CD4-positive, CD25-positive, alpha-beta regulatory T cell (primary cell): ENCODE measurements around the gene MAN2A1. TPM values are rescaled to one million over a fixed set of nuclear protein-coding genes. Genes with fewer than 3 reads are reported as not detected.

Experiments used
- ATAC-seq, 2 donors: fragments of 150-1000 bp; cut with Tn5 transposase; one replicate each; pipeline ENCODE4 v1.10.0; 2021; ENCODE audit warnings: low read depth in 2 of 2, moderate number of reproducible peaks in 2 of 2, moderate library complexity in 1 of 2
- DNase-seq, 3 donors: peaks; one replicate each; pipeline versions ENCODE4 v3.0.0 to v3.0.0-alpha.2; 2012 to 2022; ENCODE audit warnings: mixed read lengths in 1 of 3
- H3K27ac ChIP-seq: one replicate; pipeline ENCODE4 v1.7.0; 2013; ENCODE audit warnings: mild to moderate bottlenecking, low read length; ENCODE audit not compliant: insufficient read depth, poor library complexity, severe bottlenecking
- H3K27me3 ChIP-seq: one replicate; pipeline ENCODE4 v1.7.0; 2013; ENCODE audit warnings: low read length; ENCODE audit not compliant: control insufficient read depth, insufficient read depth
- H3K36me3 ChIP-seq: one replicate; pipeline ENCODE4 v1.7.0; 2013; ENCODE audit warnings: mild to moderate bottlenecking, low read length, moderate library complexity; ENCODE audit not compliant: control insufficient read depth, insufficient read depth
- H3K4me1 ChIP-seq: 2 replicates; pipeline ENCODE4 v1.7.0; 2013; ENCODE audit warnings: mild to moderate bottlenecking, low read length; ENCODE audit not compliant: insufficient read depth, control insufficient read depth, poor library complexity, severe bottlenecking
- H3K4me3 ChIP-seq: one replicate; pipeline ENCODE4 v1.7.0; 2013; ENCODE audit warnings: low read depth, mild to moderate bottlenecking, low read length, moderate library complexity
- H3K9me3 ChIP-seq, 2 experiments: 1 replicate in 1 of 2; 2 replicates in 1 of 2; pipeline ENCODE4 v1.7.0; 2013; ENCODE audit warnings: low read length in 2 of 2, mild to moderate bottlenecking in 1 of 2, moderate library complexity in 1 of 2; ENCODE audit not compliant: control insufficient read depth in 2 of 2
- H3K27ac Mint-ChIP-seq, 3 donors: one replicate each; pipeline ENCODE4 v1.8.0; 2020 to 2022; ENCODE audit warnings: mild to moderate bottlenecking in 3 of 3, mixed read lengths in 3 of 3, moderate library complexity in 2 of 3
- H3K27me3 Mint-ChIP-seq: one replicate; pipeline ENCODE4 v1.8.0; 2022; ENCODE audit warnings: mild to moderate bottlenecking, mixed read lengths
- H3K36me3 Mint-ChIP-seq: one replicate; pipeline ENCODE4 v1.8.0; 2020; ENCODE audit warnings: mixed read lengths
- H3K4me1 Mint-ChIP-seq, 4 donors: one replicate each; pipeline ENCODE4 v1.8.0; 2020 to 2022; ENCODE audit warnings: mixed read lengths in 4 of 4, mild to moderate bottlenecking in 1 of 4
- H3K4me3 Mint-ChIP-seq, 4 donors: one replicate each; pipeline ENCODE4 v1.8.0; 2020 to 2022; ENCODE audit warnings: mild to moderate bottlenecking in 4 of 4, mixed read lengths in 4 of 4, moderate library complexity in 3 of 4
- H3K9me3 Mint-ChIP-seq, 7 donors: one replicate each; pipeline ENCODE4 v1.8.0; 2020 to 2022; ENCODE audit warnings: mixed read lengths in 7 of 7, mild to moderate bottlenecking in 3 of 7, moderate library complexity in 2 of 7
- polyA plus RNA-seq, 4 donors: library from polyadenylated mRNA; unstranded; fragments of 300-500 nt; fragmentation: Illumina TruSeq; gene quantifications; one replicate each; pipeline ENCODE4 v1.2.3, GENCODE V29; 2021
- total RNA-seq: library from RNA; stranded (reverse); gene quantifications from one replicate; pipeline ENCODE4 v1.2.3, GENCODE V29; 2022

MAN2A1 gene
- total and polyA plus RNA-seq, 5 donors from 2014 or later: 20.7 to 71.5 (median 21.3) TPM

- Histone ChIP-seq H3K27ac (no peak overlapping the region), H3K4me1 (no peaks in the 10 kb centered on the region), H3K4me3 (no peak overlapping the region), H3K27me3 (no peaks in the 10 kb centered on the region), H3K36me3 (no peaks in the 10 kb centered on the region), H3K9me3 (no peaks in the 10 kb centered on the region)
- H3K4me3 Mint-ChIP-seq: no peak overlapping the region
- DNase-seq: no peak
- peak overlapping the region in 1 of 3 donors; percentile 67 for H3K27ac Mint-ChIP-seq
- H3K36me3 Mint-ChIP-seq: peaks cover 4% of the 10 kb centered on the region
- peaks cover 0 to 15% (median 4%) of the 10 kb centered on the region in 4 donors for H3K4me1 Mint-ChIP-seq
- ATAC-seq: no peak
- peaks cover 0 to 5% (median 0%) of the 10 kb centered on the region in 7 donors for H3K9me3 Mint-ChIP-seq
- H3K27me3 Mint-ChIP-seq: peaks cover 5% of the 10 kb centered on the region
These were observed 186.5 kb downstream of the MAN2A1 start for GRCh38 chr5:109876030-109876725.

- no peak for DNase-seq
- Histone ChIP-seq H3K27me3 (no peaks in the 10 kb centered on the region), H3K4me3 (no peak overlapping the region), H3K36me3 (no peaks in the 10 kb centered on the region), H3K9me3 (no peaks in the 10 kb centered on the region), H3K27ac (no peak overlapping the region), H3K4me1 (no peaks in the 10 kb centered on the region)
- no peak overlapping the region for H3K27ac Mint-ChIP-seq
- peaks cover 0 to 17% (median 4%) of the 10 kb centered on the region in 4 donors for H3K4me1 Mint-ChIP-seq
- no peak for ATAC-seq
- H3K9me3 Mint-ChIP-seq: peaks cover 0 to 5% (median 0%) of the 10 kb centered on the region in 7 donors
- no peaks in the 10 kb centered on the region for H3K36me3 Mint-ChIP-seq
- no peak overlapping the region for H3K4me3 Mint-ChIP-seq
- H3K27me3 Mint-ChIP-seq: peaks cover 5% of the 10 kb centered on the region
These were observed 187.4 kb downstream of the MAN2A1 start for GRCh38 chr5:109876941-109877669.

- Histone ChIP-seq H3K4me3 (no peak overlapping the region), H3K36me3 (no peaks in the 10 kb centered on the region), H3K4me1 (no peaks in the 10 kb centered on the region), H3K9me3 (no peaks in the 10 kb centered on the region), H3K27ac (no peak overlapping the region), H3K27me3 (no peaks in the 10 kb centered on the region)
- no peak for ATAC-seq
- Mint-ChIP-seq H3K4me3 (no peak overlapping the region), H3K27me3 (peaks cover 5% of the 10 kb centered on the region), H3K27ac (no peak overlapping the region), H3K9me3 (peaks cover 0 to 2% (median 0%) of the 10 kb centered on the region in 7 donors), H3K36me3 (no peaks in the 10 kb centered on the region), H3K4me1 (peaks cover 0 to 23% (median 7%) of the 10 kb centered on the region in 4 donors)
- DNase-seq: no peak
These were observed 187.9 kb downstream of the MAN2A1 start for GRCh38 chr5:109877670-109878045.

GRCh38 chr5:109878887-109879286 lies 189.2 kb downstream of the MAN2A1 start:
- H3K9me3 Mint-ChIP-seq: peaks cover 0 to 1% (median 0%) of the 10 kb centered on the region in 7 donors
- peaks cover 5% of the 10 kb centered on the region for H3K27me3 Mint-ChIP-seq
- H3K27me3 ChIP-seq: no peaks in the 10 kb centered on the region
- no peaks in the 10 kb centered on the region for H3K9me3 ChIP-seq
- no peaks in the 10 kb centered on the region for H3K36me3 ChIP-seq
- H3K36me3 Mint-ChIP-seq: no peaks in the 10 kb centered on the region
- no peak overlapping the region for H3K4me3 ChIP-seq
- no peak for DNase-seq
- no peaks in the 10 kb centered on the region for H3K4me1 ChIP-seq
- peaks cover 0 to 26% (median 8%) of the 10 kb centered on the region in 4 donors for H3K4me1 Mint-ChIP-seq
- H3K27ac ChIP-seq: no peak overlapping the region
- H3K27ac Mint-ChIP-seq: no peak overlapping the region
- no peak overlapping the region for H3K4me3 Mint-ChIP-seq
- no peak for ATAC-seq

- Histone ChIP-seq H3K4me3 (no peak overlapping the region), H3K9me3 (no peaks in the 10 kb centered on the region), H3K27ac (no peak overlapping the region), H3K4me1 (no peaks in the 10 kb centered on the region), H3K27me3 (no peaks in the 10 kb centered on the region), H3K36me3 (no peaks in the 10 kb centered on the region)
- Mint-ChIP-seq H3K27ac (peak overlapping the region in 2 of 3 donors; percentile 6 to 37), H3K4me1 (peaks cover 0 to 19% (median 6%) of the 10 kb centered on the region in 4 donors), H3K9me3 (peaks cover 0 to 1% (median 0%) of the 10 kb centered on the region in 7 donors), H3K27me3 (peaks cover 4% of the 10 kb centered on the region), H3K36me3 (no peaks in the 10 kb centered on the region), H3K4me3 (no peak overlapping the region)
- ATAC-seq: no peak
- DNase-seq: no peak
These were observed 191.4 kb downstream of the MAN2A1 start for GRCh38 chr5:109880907-109881685.

- no peaks in the 10 kb centered on the region for H3K27me3 Mint-ChIP-seq
- H3K4me1 Mint-ChIP-seq: peaks cover 0 to 16% (median 5%) of the 10 kb centered on the region in 4 donors
- Histone ChIP-seq H3K27me3 (no peaks in the 10 kb centered on the region), H3K4me3 (no peak overlapping the region), H3K36me3 (no peaks in the 10 kb centered on the region), H3K4me1 (no peaks in the 10 kb centered on the region), H3K9me3 (no peaks in the 10 kb centered on the region), H3K27ac (no peak overlapping the region)
- no peaks in the 10 kb centered on the region for H3K36me3 Mint-ChIP-seq
- no peak overlapping the region for H3K4me3 Mint-ChIP-seq
- ATAC-seq (no peak), DNase-seq (no peak)
- H3K9me3 Mint-ChIP-seq: peaks cover 0 to 1% (median 0%) of the 10 kb centered on the region in 7 donors
- peak overlapping the region in 1 of 3 donors; percentile 22 for H3K27ac Mint-ChIP-seq
These were observed 192.8 kb downstream of the MAN2A1 start for GRCh38 chr5:109882546-109882945.

- Histone ChIP-seq H3K27ac (no peak overlapping the region), H3K4me1 (no peaks in the 10 kb centered on the region), H3K27me3 (no peaks in the 10 kb centered on the region), H3K36me3 (no peaks in the 10 kb centered on the region), H3K4me3 (no peak overlapping the region), H3K9me3 (no peaks in the 10 kb centered on the region)
- no peaks in the 10 kb centered on the region for H3K27me3 Mint-ChIP-seq
- DNase-seq (no peak), ATAC-seq (no peak)
- no peak overlapping the region for H3K27ac Mint-ChIP-seq
- peaks cover 0 to 16% (median 6%) of the 10 kb centered on the region in 4 donors for H3K4me1 Mint-ChIP-seq
- H3K9me3 Mint-ChIP-seq: peaks cover 0 to 1% (median 0%) of the 10 kb centered on the region in 7 donors
- no peaks in the 10 kb centered on the region for H3K36me3 Mint-ChIP-seq
- H3K4me3 Mint-ChIP-seq: no peak overlapping the region
These were observed 194.9 kb downstream of the MAN2A1 start for GRCh38 chr5:109884676-109885075.
